CD4-positive, alpha-beta T cell treated with Interleukin-1 beta for 1 hour (primary cell): ENCODE results near the gene PRM1.

Experiments used
- DNase-seq, 2 donors: peaks; one replicate each; pipeline ENCODE4 v3.0.0-alpha.2; 2020 to 2022

Gene PRM1

DNA sequence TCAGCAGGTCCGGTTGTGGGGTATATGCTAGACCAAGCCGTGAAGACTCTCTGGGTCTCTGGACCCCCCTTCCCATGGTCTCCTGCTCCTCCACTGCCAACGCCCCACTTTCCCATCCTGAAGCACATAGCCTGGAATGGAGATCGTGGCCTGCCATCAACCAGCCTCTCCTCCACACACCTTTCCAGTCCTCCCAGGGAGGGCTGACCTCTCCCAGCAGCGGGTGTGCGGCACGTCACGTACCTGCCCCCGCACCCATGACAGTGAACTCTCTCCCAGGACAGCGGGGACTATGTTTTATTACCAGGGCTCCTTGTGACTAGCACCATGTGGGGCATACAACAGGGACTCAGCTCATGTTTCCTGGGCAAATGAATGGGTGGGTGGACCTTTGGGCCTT is 9.5 kb downstream of the PRM1 start:
- DNase-seq: no peak

DNA sequence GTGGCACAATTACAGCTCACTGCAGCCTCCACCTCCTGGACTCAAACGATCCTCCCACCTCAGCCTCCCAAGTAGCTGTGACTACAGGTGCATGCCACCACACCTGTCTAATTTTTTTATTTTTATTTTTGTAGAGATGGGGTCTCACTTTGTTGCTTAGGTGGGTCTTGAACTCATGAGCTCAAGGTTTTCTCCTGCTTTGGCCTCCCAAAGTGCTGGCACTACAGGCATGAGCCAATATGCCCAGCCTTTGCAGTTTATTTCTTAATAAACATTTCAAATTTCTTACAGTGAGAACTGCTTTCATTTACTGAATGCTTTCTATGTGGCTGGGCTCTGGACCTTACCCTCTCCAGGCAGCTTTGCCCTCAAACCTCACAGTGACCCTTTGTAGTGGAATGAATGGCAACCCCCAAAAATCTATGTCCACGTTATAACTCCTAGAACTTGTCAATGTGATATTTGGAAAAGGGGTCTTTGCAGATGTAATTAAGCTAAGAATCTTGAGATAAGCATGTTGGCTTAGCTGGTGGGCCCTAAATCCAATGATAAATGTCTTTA is 10.4 kb downstream of the PRM1 start:
- no peak for DNase-seq

DNA sequence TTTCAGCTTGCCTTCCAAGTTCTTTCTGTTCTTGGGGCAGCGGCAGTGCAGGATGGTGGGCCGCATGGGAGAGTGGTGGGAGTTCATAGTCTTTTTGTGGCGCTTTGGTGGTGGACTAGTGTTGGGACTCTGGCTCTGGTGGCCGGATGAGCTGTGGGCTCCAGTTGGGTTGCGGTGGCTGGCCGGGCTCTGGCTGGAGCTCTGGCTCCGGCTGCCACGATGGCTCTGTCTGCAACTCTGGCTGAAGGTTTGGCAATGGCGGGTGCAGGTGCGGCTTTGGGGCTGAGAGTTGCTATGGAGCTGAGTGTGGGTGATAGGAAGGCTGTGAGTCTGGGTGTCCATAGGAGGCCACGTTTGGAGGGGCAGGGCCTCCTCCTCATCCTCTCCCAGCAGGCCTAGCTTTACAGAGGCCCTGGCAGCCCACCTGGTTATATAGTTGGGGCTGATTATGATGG is 12.2 kb downstream of the PRM1 start, which contains the start of gene TNP2:
TNP2 (minus strand) TSS at position 405 of the 455 bp plus-strand sequence; CDS start at position 342, 63 bp downstream.
- no peak for DNase-seq

DNA sequence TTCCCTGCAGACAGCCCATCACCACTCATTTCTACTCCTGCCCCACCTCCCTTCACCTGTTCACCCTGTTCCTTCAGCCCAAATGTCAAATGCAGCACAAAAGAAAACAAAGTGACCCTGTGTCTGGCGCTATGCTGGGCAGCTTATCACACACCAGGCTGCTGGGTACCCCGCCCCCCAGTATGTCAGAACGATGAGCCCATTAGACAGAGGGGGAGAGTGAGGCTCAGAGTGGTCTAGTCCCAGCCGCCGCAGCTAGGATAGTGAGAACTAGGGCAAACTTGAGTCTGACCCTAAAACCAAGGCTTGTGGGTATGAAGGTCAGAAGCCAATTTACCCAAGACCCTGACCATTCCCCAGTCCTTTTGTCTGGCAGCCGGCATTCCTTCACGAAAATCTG is 16.0 kb downstream of the PRM1 start:
- no peak for DNase-seq

DNA sequence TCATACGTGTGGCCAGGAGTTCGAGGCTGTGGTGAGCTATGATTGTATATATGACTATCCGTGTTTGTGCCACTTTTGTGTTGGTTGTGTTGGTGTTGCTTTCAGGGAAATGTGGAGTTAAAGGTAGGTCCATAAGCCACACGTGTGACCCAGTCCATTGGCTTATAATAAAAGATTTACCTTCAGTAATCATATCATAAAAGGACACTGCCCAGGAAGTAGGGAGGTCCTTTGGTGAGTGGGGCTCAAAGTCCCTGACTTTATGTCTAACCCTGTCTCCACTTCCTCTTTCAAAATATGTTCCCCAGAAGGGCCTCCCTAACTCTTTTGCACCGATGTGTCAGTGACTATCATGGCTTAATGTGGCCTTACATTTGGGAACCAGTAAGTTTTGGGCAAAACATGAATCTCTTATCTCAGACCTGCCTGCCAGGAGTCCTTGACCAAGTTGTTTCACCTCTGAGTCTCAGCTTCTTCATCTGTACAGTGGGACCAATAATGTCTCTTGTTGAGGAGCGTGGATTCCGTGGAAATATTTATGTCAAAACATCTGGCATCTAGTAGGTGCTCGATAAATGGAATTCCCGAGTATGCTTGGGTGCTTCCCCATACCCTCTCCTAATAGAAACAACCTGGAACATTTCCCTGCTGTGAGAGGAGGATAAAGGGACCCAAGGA is 16.8 kb downstream of the PRM1 start:
- DNase-seq: no peak

DNA sequence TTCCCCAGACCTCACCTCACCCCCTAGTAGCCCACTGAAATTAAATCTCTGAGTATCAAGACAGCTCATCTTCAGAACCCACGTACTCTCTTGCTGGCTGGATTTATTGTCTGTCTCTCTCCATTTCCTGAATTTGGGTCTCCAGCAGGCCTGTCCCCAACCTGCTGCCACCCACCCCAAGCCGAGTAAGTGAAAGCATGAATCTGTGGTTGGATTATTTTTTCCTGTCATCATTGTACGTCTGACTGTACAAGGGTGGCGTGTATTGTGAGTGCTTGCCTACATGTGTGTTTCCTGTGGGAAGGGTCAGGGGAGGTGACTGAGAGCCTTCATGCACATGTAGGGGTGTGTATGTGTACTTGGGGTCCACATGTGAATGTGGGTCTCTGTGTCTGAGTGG is 17.4 kb downstream of the PRM1 start:
- DNase-seq: peak; percentile 17 to 39

DNA sequence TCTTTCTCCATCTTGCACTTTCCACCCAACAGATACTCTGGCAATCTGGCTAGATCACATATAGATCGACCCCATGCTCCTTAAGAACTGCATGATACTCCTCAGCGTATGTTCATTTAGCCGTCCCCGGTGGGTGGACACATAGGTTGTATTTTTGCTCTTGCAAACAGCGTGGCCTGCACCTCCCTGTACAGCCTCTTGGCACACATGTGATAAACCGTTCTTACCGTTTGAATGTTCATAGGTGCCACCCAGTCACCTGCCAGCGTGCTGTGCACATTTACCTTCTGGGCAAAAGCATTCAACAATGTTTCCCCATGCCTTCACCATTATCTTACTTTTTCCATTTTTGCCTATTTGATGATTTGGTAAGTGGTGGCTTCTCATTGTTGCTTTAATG is 18.2 kb downstream of the PRM1 start:
- DNase-seq: no peak

DNA sequence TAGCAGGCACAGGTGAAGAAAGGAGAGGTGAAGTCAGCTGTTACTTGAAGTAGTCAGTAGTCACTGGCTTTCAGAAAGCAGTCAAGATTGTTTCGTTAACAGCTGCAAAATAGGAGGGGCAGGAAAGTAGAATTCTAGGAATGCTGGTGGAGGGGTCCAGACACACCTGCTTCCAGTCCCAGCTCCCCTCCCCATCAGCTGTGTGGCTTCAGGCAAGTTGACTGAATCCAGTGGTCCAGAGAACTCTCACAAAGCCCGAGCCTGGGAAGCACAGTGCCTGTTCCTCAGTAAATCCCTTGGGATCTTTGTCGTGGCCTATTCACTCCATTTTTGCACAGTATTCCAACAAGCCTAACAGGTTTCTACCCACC is 20.5 kb downstream of the PRM1 start:
- no peak for DNase-seq

DNA sequence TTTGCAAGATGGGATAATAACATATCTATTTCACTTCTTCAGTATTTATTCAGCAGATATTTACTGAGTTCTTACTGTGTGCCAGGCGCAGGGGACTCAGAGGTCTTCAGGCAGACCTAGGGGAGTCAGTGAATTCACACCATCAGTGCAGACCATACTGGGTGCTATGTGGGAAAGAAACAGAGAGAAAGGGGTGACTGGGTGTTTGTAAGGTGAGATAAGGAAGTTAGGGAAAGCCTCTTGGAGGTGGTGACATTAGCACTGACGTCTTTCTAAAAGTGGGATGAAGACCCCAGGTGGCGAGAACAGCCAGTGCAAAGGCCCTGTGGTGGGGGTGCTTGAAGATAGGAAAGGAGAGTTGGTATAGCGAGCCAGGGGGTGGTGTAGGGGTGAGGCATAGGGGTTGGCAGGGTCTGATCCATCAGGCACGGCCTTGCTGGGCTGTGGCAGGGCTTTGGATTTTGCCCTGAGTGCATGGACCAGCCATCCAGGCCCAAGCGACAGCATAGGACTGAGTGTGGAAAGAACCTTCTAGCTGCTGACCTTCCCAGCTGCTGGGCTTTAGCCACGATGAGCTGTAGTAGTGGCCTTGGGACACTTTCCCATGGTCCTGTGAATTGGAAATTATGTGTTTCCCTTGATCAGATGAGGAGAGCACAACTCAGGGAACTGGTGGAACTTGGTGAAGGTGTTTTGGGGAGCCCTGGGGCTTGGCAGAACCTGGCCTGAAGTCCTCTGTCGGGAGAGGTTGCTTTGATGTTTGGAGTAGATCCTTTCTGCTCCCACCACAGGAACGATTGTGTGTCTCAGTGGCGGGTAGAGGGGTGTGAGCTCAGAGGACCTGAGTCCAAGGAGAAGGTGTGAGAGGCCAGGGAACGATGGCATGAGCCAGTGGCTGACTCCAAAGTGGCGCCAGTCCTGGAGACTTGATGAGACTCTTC is 21.2 kb downstream of the PRM1 start:
- no peak for DNase-seq

DNA sequence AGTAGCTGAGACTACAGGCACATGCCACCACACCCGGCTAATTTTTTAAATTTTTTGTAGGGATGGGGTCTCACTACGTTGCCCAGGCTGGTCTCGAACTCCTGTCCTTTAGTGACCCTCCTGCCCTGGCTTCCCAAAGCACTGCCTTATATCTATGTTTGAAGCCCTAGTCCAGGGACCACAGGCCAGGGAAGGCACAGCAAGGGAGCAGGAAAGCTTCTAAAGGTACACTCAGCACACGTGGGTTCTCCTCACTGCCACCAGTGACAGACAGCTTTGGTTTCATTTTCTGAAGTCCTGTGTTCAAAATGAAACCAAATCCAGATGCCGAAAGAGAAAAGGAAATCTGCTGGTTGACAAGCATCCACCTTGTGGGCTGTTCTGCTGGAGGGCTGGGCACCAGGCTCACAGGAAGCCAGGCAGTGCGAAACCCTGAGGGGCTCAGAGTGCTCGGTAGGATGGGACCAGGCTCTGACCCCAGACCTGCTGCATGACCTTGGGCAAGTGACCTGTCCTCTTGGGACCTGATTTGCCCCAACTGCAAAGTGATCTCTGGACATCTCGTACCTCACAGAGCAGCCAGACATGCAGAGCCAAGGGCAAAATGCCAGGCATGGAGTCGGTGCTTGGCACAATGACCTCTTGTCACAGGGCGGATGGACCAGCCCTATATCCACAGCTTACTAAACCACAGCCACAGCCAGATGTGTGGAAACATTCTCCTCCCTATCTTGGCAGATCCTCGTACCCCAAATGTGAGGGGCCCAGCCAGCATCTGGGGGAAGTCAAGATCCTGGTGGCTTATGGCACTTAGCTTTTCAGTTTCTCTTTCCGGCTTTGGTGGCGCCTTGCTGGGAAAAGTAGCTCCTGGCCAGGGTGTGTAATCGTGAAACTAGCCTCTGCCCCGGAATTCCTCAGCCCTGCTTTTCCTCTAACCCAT is 22.3 kb downstream of the PRM1 start:
- peak in 1 of 2 donors; percentile 67 for DNase-seq

DNA sequence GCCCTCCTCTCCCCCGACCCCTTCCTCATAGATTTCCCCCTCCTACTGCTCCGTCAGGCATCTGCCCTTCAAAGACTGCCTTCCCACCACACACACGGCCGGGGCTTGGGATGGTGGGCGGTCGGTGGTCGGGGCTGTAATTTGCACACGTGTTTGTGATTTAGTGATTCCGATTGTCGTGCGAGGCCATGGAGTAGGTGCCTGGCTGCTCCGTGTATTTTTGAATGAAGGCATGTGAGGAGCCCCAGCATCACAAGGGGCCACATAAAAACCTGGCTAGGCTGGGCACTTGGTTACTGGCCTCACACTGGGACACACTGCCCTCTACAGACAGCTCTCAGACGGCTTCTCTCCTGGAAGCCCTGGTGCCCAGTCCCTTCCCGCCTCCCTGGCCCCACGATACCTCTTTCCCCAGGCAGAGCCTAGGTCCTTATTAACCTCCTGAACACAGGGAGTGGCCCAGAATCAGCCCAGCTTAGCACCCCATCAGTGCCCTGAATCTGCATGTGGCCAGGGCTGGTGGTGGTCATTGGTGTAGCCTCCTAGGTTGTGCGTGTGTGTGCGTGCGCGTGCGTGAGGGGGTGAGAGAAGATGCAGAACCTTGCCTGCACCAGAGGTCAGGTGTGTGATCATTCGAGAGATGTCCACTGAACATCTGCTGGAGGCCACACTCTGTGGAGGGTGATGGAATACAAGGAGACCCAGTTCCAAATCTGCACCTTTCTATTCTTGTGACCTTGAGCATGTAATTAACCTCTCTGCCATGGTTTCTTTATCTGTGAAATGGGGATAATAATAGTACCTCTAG is 23.8 kb downstream of the PRM1 start:
- DNase-seq: peak; percentile 68 to 69

DNA sequence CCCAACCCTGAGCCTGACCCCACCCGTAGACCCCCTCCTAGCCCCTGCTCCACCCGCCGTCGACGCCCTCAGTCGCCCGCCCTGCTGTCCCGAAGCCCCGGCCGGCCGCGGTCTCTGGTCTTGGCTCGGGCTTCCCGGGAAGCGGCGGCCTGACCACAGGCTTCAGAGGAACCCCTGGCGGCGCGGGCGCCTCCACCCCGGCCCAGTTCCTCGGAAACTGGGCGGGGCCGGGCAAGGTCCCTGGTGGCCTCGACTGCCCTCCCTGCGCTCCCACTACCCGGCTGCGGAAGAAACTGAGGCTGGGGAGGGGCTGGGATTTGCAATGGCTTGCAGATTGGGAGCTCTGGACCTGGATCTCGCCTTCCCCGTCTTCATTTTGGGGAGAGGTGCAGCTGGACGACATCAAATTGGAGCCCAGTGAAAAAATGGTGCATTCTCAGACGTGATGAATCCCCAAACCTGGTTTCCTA is 24.4 kb downstream of the PRM1 start:
- DNase-seq: no peak

DNA sequence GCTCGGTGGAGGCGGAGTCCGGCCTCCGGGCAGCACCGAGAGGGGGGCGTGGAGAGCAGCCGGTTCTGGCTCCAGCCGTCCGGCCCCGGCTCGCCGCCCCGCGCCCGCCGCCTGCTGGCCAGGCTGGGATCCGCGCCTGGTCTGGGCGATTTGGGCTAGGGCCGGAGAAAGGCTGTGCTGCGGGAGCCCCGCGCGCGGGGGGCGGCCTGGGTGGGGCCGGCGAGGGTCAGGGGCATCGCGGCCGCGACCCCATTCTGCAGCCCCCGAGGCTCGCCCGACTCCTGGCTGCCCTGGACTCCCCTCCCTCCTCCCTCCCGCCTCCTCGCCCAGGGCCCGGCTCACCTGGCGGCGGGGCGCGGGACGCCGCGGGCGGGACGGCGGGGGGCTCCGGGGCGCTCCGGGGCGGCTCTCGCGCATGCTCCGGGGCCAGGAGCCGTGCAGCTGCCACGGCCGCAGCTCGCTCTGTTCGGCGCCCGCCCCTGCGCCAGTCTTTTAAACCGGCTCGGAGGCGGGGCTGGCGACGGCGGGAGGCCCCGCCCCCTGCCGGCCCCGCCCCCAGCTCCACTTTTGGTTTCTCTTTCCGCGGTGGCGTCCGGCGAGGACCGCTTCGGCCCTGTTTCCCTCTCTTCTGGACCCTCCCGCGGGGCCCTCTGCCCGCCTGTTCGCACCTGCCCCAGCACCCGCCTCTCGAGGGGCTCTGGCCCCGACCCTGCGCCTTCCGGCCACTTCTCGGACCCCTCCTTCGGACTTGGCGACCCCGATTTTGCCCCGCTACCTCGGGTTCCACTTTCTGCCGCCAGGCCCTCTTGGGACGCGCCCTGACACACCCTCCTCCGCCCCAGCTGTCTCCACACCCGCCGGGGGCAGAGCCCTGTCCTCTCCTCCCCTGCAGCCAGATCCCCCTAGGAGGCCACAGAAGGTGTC is 25.1 kb downstream of the PRM1 start, which contains the start of gene SOCS1:
SOCS1 (minus strand) TSS at position 468 of the 924 bp plus-strand sequence. CDS start 726 bp downstream, outside the sequence.
- DNase-seq: peak; percentile 88 to 91

DNA sequence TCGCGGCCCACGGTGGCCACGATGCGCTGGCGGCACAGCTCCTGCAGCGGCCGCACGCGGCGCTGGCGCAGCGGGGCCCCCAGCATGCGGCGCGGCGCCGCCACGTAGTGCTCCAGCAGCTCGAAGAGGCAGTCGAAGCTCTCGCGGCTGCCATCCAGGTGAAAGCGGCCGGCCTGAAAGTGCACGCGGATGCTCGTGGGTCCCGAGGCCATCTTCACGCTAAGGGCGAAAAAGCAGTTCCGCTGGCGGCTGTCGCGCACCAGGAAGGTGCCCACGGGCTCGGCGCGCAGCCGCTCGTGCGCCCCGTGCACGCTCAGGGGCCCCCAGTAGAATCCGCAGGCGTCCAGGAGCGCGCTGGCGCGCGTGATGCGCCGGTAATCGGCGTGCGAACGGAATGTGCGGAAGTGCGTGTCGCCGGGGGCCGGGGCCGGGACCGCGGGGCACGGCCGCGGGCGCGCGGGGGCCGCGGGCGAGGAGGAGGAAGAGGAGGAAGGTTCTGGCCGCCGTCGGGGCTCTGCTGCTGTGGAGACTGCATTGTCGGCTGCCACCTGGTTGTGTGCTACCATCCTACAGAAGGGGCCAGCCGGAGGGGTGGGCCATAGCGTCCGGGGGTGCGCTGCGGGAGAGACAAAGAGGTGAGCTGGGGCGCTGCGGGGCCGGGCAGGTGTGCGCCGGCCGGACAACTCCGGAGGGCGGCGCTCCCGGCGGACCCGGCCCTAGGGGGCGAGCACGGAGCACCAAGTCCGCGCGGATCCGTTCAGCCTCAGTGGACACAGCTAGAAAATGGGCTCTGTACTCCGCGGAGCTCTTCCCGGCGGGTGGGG is 26.0 kb downstream of the PRM1 start:
- DNase-seq: peak; percentile 67

DNA sequence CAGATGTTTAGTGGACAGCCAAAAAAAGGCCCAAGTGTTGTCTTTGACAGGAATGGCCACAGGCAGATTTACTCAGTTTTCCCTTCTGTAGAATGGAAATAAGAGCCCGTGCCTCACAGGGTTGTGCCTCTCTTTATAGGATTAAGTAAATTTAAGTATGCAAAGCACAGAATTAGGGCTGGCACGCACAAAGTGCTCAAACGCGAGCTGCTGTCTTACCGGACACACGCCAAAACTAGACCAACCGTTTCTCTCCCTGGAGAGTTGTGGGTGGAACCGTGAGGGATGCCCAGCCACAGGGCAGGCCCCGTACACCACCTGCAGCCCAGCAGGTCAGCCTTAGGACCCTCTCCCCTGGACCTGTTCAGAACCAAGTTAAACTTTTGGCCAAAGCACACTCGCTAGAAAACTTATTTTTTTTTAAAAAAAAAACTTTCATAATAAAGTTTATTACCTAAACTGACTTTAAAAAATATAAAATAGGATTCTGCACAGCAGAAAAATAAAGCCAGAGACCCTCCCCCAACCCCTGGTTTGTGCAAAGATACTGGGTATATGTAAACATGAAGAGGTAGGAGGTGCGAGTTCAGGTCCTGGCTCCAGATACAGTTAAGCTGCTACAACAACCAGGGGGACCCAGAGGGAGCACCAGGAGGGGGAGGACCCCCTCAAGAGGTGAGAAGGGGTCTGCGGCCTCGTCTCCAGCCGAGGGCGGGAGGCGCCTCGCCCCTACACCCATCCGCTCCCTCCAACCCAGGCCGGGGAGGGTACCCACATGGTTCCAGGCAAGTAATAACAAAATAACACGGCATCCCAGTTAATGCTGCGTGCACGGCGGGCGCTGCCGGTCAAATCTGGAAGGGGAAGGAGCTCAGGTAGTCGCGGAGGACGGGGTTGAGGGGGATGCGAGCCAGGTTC is 26.9 kb downstream of the PRM1 start:
- DNase-seq: no peak

DNA sequence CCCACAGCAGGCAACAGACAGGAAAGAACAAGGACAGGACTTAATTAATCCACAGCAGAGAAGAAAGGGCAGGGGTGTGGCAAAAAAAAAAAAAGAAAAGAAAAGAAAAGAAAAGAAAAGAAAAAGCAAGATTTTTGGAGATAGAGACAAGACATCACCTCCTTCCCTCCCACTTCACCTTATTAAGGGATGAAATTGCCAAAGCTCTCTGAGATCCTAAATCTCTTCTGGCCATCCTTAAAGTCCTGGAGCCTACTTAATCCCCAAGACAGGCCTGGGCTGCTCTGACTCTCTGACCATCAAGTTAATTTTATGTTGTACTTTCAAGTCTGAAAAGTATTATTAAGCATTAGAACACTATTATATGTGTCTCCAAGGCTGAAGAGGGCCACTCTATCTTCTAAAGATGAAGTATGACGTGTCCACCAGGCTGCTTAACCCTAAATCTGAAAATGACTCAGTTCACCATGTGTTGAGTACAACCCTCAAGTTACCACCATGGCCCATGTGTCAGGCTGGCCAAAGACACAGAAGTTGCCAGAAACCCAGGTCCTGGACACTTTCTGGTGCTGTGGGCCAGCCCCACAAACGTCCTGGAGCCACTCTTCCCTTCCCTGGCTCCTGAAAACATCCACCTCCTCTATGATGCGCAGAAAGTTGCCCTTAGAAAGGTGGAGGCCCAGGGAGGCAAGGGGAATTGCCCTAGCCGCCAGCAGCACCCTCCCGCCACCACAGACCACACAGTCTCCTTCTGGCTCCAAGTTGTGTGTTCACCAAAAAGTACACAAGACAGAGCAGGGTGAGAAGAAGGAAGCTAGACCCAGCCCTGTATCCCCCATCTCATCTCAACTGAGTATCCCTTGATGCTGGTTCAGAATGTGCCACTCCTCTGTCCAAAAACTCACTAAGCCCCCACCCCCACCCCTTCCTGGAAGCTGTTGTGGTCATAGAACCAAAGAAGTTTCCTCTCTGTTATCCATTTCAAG is 27.8 kb downstream of the PRM1 start:
- DNase-seq: peak; percentile 57 to 64

DNA sequence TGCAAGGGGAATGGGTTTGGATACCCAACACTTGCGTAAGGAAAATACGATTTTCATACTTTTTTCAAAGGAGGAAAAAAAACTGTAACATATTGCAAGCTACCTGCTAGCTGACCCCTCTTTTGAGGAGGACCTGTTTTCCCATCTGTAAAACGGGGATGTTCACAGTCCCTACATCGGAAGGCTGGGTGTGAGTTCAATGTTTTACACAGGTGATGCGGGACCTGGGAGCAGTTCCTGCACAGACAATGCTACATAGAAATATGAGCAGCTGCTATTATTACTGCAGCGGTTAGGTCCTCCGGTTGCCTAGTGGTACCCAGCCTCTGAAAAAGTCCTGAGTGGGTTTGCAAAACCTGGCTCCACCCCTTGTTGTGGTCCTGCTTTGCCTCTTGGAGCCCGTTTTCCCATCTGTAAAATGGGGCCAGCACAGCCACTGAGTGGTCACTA is 28.6 kb downstream of the PRM1 start:
- DNase-seq: no peak
